ENCODE data around the gene ABLIM3. TPM values are rescaled to one million over a fixed set of nuclear protein-coding genes. Genes with fewer than 3 reads are reported as not detected.

Gene ABLIM3
- polyA plus RNA-seq, 4 donors = 0.94 to 2.2 (median 1.6) TPM

GRCh38 chr5:149301049-149301743 is 159.9 kb downstream of the ABLIM3 start:
- no peak for DNase-seq (ENCODE audit: low read depth in 4 of 4, low spot score in 3 of 4)

- DNase-seq (ENCODE audit: low read depth in 4 of 4, low spot score in 3 of 4) = no peak
Measured at GRCh38 chr5:149301744-149302380, 160.6 kb downstream of the ABLIM3 start.

- DNase-seq (ENCODE audit: low read depth in 4 of 4, low spot score in 3 of 4) = no peak
Measured at GRCh38 chr5:149302641-149303040, 161.3 kb downstream of the ABLIM3 start.

GRCh38 chr5:149303210-149303609 is 161.9 kb downstream of the ABLIM3 start:
- DNase-seq (ENCODE audit: low read depth in 4 of 4, low spot score in 3 of 4) = no peak

GRCh38 chr5:149304195-149305078 is 163.1 kb downstream of the ABLIM3 start:
- no peak for DNase-seq (ENCODE audit: low read depth in 4 of 4, low spot score in 3 of 4)

GRCh38 chr5:149309354-149309753 is 168.1 kb downstream of the ABLIM3 start:
- no peak for DNase-seq (ENCODE audit: low read depth in 4 of 4, low spot score in 3 of 4)

Other genes with a start within 250 kb of the ABLIM3 start
- gene SH3TC2, start 78.4 kb upstream of the ABLIM3 start, polyA plus RNA-seq (ENCODE audit: insufficient read length in 4 of 4) = 1 to 10 TPM in 3 of 4 donors, under 1 TPM in 1; 0.50 to 1.4 (median 1.2) TPM
- gene AFAP1L1, start 130.4 kb downstream of the ABLIM3 start, polyA plus RNA-seq (ENCODE audit: insufficient read length in 4 of 4) = 10 to 100 TPM; 17.1 to 21.4 (median 19.3) TPM
- 10 to 100 TPM; 14.5 to 22.3 (median 20.7) TPM for gene GRPEL2, start 204.0 kb downstream of the ABLIM3 start, polyA plus RNA-seq (ENCODE audit: insufficient read length in 4 of 4)
- gene PCYOX1L, start 216.6 kb downstream of the ABLIM3 start, polyA plus RNA-seq (ENCODE audit: insufficient read length in 4 of 4) = 10 to 100 TPM; 17.7 to 19.2 (median 18.5) TPM
- 1 to 10 TPM in 2 of 4 donors, under 1 TPM in 2; 0.46 to 2.8 (median 1.1) TPM for gene IL17B, start 237.8 kb downstream of the ABLIM3 start, polyA plus RNA-seq (ENCODE audit: insufficient read length in 4 of 4)

All from right renal pelvis (tissue), 4 donors.